K562 treated with DMSO at 1 percent for 12 hours (cell line): ENCODE results near the gene ABHD5. TPM values are rescaled to one million over a fixed set of nuclear protein-coding genes. Genes with fewer than 3 reads are reported as not detected.

Experiments
- total RNA-seq: library from RNA; unstranded; fragments of 300-600 nt; gene quantifications from 2 replicates; pipeline ENCODE4 v1.2.3, GENCODE V29; 2022; ENCODE audit not compliant: insufficient read depth

ABHD5 gene
- 14.2 and 34.0 TPM in 2 replicates for total RNA-seq

DNA sequence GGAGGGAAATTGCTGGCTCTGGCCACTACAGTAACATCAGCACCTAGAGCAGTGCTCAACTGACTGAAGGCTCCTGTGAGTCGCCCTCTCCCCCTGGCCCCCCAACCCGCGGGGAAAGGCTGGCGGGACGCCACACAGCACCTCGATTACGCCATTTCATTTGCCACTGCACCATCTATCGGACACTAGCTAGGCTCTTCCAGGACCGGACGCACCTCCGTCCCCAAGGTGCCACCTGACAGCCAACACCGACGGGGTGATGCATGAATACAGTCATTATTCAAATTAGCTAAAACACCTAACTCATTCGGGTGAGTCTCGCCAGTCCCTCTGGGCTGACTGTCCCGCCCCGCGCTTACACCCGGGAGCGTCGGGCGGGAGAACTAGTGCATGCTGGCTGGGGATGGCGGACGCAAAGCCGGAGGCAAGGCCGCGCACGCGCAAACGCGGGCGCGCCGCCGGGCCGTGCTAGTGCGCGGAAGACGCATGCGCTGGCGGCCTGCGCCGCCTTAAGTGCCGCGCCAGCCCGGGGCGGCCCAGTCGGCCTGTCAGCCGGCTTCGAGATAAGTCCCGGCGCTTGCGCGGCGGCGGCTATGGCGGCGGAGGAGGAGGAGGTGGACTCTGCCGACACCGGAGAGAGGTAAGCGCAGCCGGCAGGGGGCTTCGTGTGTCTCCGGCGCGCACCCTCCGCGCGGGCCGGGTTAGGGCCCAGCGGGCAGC, at the start of gene ABHD5:
Gene ABHD5, plus strand, starts transcription at position 539 of the 720 bp plus-strand sequence. Its CDS starts 55 bp downstream, at position 594.

Other genes with a start within 250 kb of the ABHD5 start
- 24.6 and 41.3 TPM in 2 replicates for gene ANO10, start 68.9 kb upstream of the ABHD5 start, total RNA-seq